CD14-positive monocyte (primary cell): Measurements from ENCODE around the gene DAPK1. TPM values are rescaled to one million over a fixed set of nuclear protein-coding genes. Genes with fewer than 3 reads are reported as not detected.

Source experiments
- DNase-seq, 3 donors: peaks; one replicate each; pipeline ENCODE4 v3.0.0-alpha.2; 2011 to 2022
- H2AFZ ChIP-seq: 2 replicates; pipeline ENCODE4 v1.6.0; 2012; ENCODE audit warnings: mild to moderate bottlenecking, low read depth, low read length, inconsistent platforms; ENCODE audit not compliant: insufficient read depth, poor library complexity, severe bottlenecking
- H3K27ac ChIP-seq, 2 donors: 1 replicate in 1 of 2; 2 replicates in 1 of 2; pipeline ENCODE4 v1.5.1; 2012 to 2013; ENCODE audit warnings: low read length in 2 of 2, control low read depth in 1 of 2, inconsistent platforms in 1 of 2, low read depth in 1 of 2, mild to moderate bottlenecking in 1 of 2
- H3K27me3 ChIP-seq, 2 donors: one replicate each; pipeline versions ENCODE4 v1.6.0 to v1.6.1; 2011 to 2013; ENCODE audit warnings: low read length in 2 of 2; ENCODE audit not compliant: control insufficient read depth in 2 of 2, insufficient read depth in 2 of 2
- H3K36me3 ChIP-seq, 2 donors: replicated peaks in 1 of 2; 1 replicate in 1 of 2; 2 replicates in 1 of 2; pipeline versions ENCODE4 v1.5.1 to v1.6.1; 2012 to 2013; ENCODE audit warnings: low read length in 2 of 2, control low read depth in 1 of 2, inconsistent platforms in 1 of 2, mild to moderate bottlenecking in 1 of 2; ENCODE audit not compliant: insufficient read depth in 2 of 2, control insufficient read depth in 1 of 2
- H3K4me1 ChIP-seq, 2 donors: 1 replicate in 1 of 2; 2 replicates in 1 of 2; pipeline versions ENCODE4 v1.5.1 to v1.6.1; 2012 to 2013; ENCODE audit warnings: low read length in 2 of 2, control low read depth in 1 of 2, inconsistent platforms in 1 of 2, mild to moderate bottlenecking in 1 of 2, moderate library complexity in 1 of 2; ENCODE audit not compliant: insufficient read depth in 2 of 2, control insufficient read depth in 1 of 2
- H3K4me2 ChIP-seq: replicated peaks from 2 replicates; pipeline ENCODE3; 2012; ENCODE audit warnings: low read length, moderate library complexity, mild to moderate bottlenecking; ENCODE audit not compliant: poor library complexity, severe bottlenecking; ENCODE audit errors: extremely low read depth
- H3K4me3 ChIP-seq, 3 experiments: fragments of 200-600 bp in 1 of 3; sonication (generic) in 1 of 3; replicated peaks in 1 of 3; 1 replicate in 2 of 3; 2 replicates in 1 of 3; pipeline ENCODE4 v1.5.1; 2011 to 2013; ENCODE audit warnings: low read length in 3 of 3, mild to moderate bottlenecking in 3 of 3, control low read depth in 2 of 3, low read depth in 2 of 3, inconsistent platforms in 1 of 3, moderate library complexity in 1 of 3
- H3K79me2 ChIP-seq: 2 replicates; pipeline ENCODE4 v1.6.0; 2012; ENCODE audit warnings: mild to moderate bottlenecking, control low read depth, inconsistent platforms, low read length, moderate library complexity; ENCODE audit not compliant: insufficient read depth
- H3K9ac ChIP-seq: 2 replicates; pipeline ENCODE4 v1.6.0; 2017; ENCODE audit warnings: low read length, mild to moderate bottlenecking; ENCODE audit not compliant: insufficient read depth, poor library complexity, severe bottlenecking
- H3K9me3 ChIP-seq, 2 donors: replicated peaks in 1 of 2; 1 replicate in 1 of 2; 2 replicates in 1 of 2; pipeline versions ENCODE4 v1.5.1 to v1.6.1; 2012 to 2013; ENCODE audit warnings: low read length in 2 of 2, control low read depth in 1 of 2; ENCODE audit not compliant: control insufficient read depth in 1 of 2, insufficient read depth in 1 of 2
- H4K20me1 ChIP-seq: 2 replicates; pipeline ENCODE4 v1.6.0; 2012; ENCODE audit warnings: mild to moderate bottlenecking, low read length, control low read depth, moderate library complexity; ENCODE audit not compliant: insufficient read depth
- H3K27ac Mint-ChIP-seq, 7 donors: one replicate each; pipeline ENCODE4 v1.8.0; 2020; ENCODE audit warnings: mild to moderate bottlenecking in 7 of 7, mixed read lengths in 7 of 7, moderate library complexity in 6 of 7, inconsistent platforms in 2 of 7
- H3K27me3 Mint-ChIP-seq, 3 donors: one replicate each; pipeline ENCODE4 v1.8.0; 2021 to 2022; ENCODE audit warnings: low read depth in 3 of 3, mild to moderate bottlenecking in 3 of 3, mixed read lengths in 3 of 3, moderate library complexity in 3 of 3, inconsistent platforms in 1 of 3
- H3K36me3 Mint-ChIP-seq, 2 donors: one replicate each; pipeline ENCODE4 v1.8.0; 2020; ENCODE audit warnings: mixed read lengths in 2 of 2, inconsistent platforms in 1 of 2, mild to moderate bottlenecking in 1 of 2
- H3K4me1 Mint-ChIP-seq: one replicate; pipeline ENCODE4 v1.8.0; 2020; ENCODE audit warnings: mild to moderate bottlenecking, mixed read lengths
- H3K4me3 Mint-ChIP-seq, 2 donors: one replicate each; pipeline ENCODE4 v1.8.0; 2020; ENCODE audit warnings: mild to moderate bottlenecking in 2 of 2, mixed read lengths in 2 of 2, moderate library complexity in 1 of 2
- H3K9me3 Mint-ChIP-seq, 7 donors: one replicate each; pipeline ENCODE4 v1.8.0; 2020 to 2022; ENCODE audit warnings: mixed read lengths in 7 of 7, mild to moderate bottlenecking in 6 of 7, moderate library complexity in 6 of 7, inconsistent platforms in 2 of 7
- CTCF ChIP-seq: fragments of 200-600 bp; IDR thresholded peaks from one replicate; pipeline ENCODE4 v1.8.0; 2022; ENCODE audit warnings: antibody characterized with exemption, mild to moderate bottlenecking
- WGBS: methylation state at CpG from one replicate; pipeline ENCODE4 v1.1.5; 2013; ENCODE audit warnings: missing lambda C conversion rate; ENCODE audit not compliant: insufficient coverage; 5-methylcytosine and 5-hydroxymethylcytosine counted together
- intact Hi-C, 2 donors: fragments of 100-400 bp; cut with micrococcal nuclease; formaldehyde crosslinking; loops; one replicate each; pipeline versions ENCODE4 v1.15.0 to v1.15.1; 2023
- polyA plus RNA-seq, 3 donors: library from polyadenylated mRNA; depleted of rRNA in 1 of 3; unstranded in 2 of 3; stranded (reverse) in 1 of 3; fragments of 300-500 nt in 2 of 3; fragments of >200 nt in 1 of 3; fragmentation: Illumina TruSeq in 2 of 3; gene quantifications; 1 replicate in 2 of 3; 2 replicates in 1 of 3; pipeline ENCODE4 v1.2.3, GENCODE V29; 2012 to 2021

DAPK1 gene
- polyA plus RNA-seq, 3 donors, result 24.1 to 102 (median 44.4) TPM

- TF ChIP-seq CTCF, result no peak
- Mint-ChIP-seq H3K9me3 (peaks cover 0 to 3% (median 2%) of the 10 kb centered on the region in 7 donors), H3K27ac (peak overlapping the region in 1 of 7 donors; percentile 72), H3K4me3 (no peak overlapping the region), H3K36me3 (peaks cover 72 to 84% of the 10 kb centered on the region in 2 donors), H3K4me1 (peaks cover 12% of the 10 kb centered on the region), H3K27me3 (peaks cover 0 to 6% (median 2%) of the 10 kb centered on the region in 3 donors)
- intact Hi-C loops, result loop anchor here in 1 of 2 donors (10.0 kb wide), 1 partner anchor 141 kb away; no protein-coding TSS in a partner anchor
- H3K4me1 ChIP-seq, result peaks cover 4 to 8% of the 10 kb centered on the region in 2 donors
- DNase-seq, result no peak
- H4K20me1 ChIP-seq, result peaks cover 21% of the 10 kb centered on the region
- 81% methylated on average over 8 of the region's 9 CpGs for WGBS
- no peaks in the 10 kb centered on the region for H3K79me2 ChIP-seq
- no peak overlapping the region for H3K4me3 ChIP-seq
- H3K9me3 ChIP-seq, result no peaks in the 10 kb centered on the region
- H3K27ac ChIP-seq, result no peak overlapping the region
- peaks cover 24 to 54% of the 10 kb centered on the region in 2 donors for H3K36me3 ChIP-seq
- H3K9ac ChIP-seq, result no peak overlapping the region
- no peak overlapping the region for H3K4me2 ChIP-seq
- no peaks in the 10 kb centered on the region for H3K27me3 ChIP-seq
- H2AFZ ChIP-seq, result no peak overlapping the region
These were observed 175.9 kb downstream of the DAPK1 start for GRCh38 chr9:87673446-87674120.

GRCh38 chr9:87674565-87675299 is 177.1 kb downstream of the DAPK1 start:
- no peak overlapping the region for H3K27ac ChIP-seq

More at GRCh38 chr9:87674565-87675299, 177.1 kb downstream of the DAPK1 start:
- Mint-ChIP-seq H3K4me1 (peaks cover 12% of the 10 kb centered on the region), H3K4me3 (no peak overlapping the region), H3K27ac (no peak overlapping the region), H3K9me3 (peaks cover 0 to 3% (median 0%) of the 10 kb centered on the region in 7 donors), H3K36me3 (peaks cover 72 to 87% of the 10 kb centered on the region in 2 donors), H3K27me3 (peaks cover 0 to 6% (median 2%) of the 10 kb centered on the region in 3 donors)
- intact Hi-C loops, result loop anchor here (5.0 to 10.0 kb wide), 2 partner anchors 138 to 140 kb away; no protein-coding TSS in a partner anchor
- peaks cover 33% of the 10 kb centered on the region for H4K20me1 ChIP-seq
- peaks cover 17 to 52% of the 10 kb centered on the region in 2 donors for H3K36me3 ChIP-seq
- H3K4me3 ChIP-seq, result no peak overlapping the region
- H2AFZ ChIP-seq, result no peak overlapping the region
- no peak for TF ChIP-seq CTCF
- WGBS, result 64% methylated on average over 3 of the region's 6 CpGs
- peaks cover 4 to 8% of the 10 kb centered on the region in 2 donors for H3K4me1 ChIP-seq
- no peaks in the 10 kb centered on the region for H3K27me3 ChIP-seq
- no peak overlapping the region for H3K9ac ChIP-seq
- no peak for DNase-seq
- H3K9me3 ChIP-seq, result no peaks in the 10 kb centered on the region
- no peak overlapping the region for H3K4me2 ChIP-seq
- H3K79me2 ChIP-seq, result no peaks in the 10 kb centered on the region
